ENCODE measurements around the gene EXOC7.

The EXOC7 gene

DNA sequence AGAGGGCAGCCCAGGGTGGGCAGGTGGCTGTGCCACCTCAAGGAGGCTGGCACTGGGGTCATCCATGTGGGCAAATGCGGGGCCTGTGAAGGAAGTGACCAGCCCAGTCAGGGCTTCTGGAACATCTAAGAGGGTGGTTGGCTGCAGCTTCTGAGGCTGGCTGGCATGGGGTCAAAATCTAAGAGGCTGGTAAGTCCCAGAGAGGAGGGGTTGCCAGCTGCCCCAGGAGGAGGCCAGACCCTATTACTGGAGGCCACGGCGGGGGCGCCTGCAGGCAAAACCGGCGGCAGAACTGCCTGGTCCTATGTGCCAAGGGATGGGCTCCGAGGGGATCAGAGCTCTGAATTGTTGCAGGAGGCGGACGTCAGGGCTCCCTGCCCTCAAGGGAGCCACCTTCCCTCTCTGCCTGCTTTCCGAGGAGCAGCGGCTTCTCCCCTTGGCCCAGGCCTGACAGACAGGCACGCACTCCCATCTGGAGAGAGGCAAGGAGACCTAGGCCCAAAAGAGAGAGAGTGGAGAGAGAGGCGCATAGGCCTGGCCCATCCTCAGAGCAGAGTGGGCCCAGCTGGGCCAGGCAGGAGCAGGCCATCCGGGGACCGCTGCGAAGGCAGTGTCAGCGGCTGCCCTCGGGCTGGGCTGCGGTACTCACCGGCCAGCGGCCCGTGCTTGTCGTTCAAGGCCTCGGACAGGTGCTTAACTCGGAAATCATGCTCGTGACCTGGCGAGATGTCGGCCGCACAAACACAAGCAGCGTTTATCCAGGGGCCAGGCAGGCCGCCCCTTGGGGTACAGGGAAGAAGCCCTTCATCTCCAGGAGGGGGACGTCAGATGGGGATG, 13.7 kb downstream of the EXOC7 start:
- H3K4me3 Mint-ChIP-seq = no peak overlapping the region
- H3K4me1 Mint-ChIP-seq (ENCODE audit: low read depth) = no peaks in the 10 kb centered on the region
- intact Hi-C loops (cut with micrococcal nuclease) = no loop called here
- H3K36me3 Mint-ChIP-seq (ENCODE audit: low read depth) = peaks cover 100% of the 10 kb centered on the region
- no peaks in the 10 kb centered on the region for H3K9me3 Mint-ChIP-seq
- H3K27me3 Mint-ChIP-seq = no peaks in the 10 kb centered on the region
- H3K27ac Mint-ChIP-seq = no peak overlapping the region

DNA sequence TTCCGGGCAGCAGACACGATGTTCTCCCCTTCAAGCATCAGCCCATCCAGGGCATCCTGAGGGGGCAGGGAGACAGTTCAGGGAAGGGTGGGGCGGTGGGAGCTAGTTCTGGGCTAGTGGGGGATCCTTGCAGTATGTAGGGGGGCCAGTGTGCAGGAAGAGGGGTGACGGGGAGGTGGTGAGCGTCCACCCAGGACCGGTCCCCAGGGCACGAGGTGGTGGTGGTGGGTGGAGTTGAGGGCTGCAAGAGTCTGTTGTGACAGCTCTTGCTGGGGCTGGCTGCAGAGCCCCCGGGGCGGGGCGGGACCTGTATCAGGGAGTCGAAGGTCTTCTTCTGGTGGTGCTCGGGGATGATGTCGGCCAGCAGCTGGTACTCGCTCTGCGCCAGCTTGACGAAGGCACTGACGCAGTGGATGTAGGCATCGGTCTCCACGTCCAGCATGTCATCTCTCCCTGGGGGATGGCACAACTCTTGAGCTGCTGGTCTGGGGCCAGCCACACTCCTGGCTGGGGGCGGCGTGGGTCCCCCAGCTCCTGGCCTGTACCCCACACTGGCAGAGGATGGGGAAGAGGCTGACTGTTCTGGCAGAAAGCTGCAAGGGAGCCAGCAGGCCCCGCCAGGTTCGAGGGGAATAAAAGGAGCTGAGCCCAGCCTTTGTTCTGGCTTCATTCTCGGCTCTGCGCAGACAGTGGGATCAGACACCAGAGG, 14.6 kb downstream of the EXOC7 start:
- no peaks in the 10 kb centered on the region for H3K4me1 Mint-ChIP-seq (ENCODE audit: low read depth)
- H3K27ac Mint-ChIP-seq = no peak overlapping the region
- H3K9me3 Mint-ChIP-seq = no peaks in the 10 kb centered on the region
- H3K4me3 Mint-ChIP-seq = no peak overlapping the region
- H3K36me3 Mint-ChIP-seq (ENCODE audit: low read depth) = peaks cover 100% of the 10 kb centered on the region
- intact Hi-C loops (cut with micrococcal nuclease) = no loop called here
- no peaks in the 10 kb centered on the region for H3K27me3 Mint-ChIP-seq

GRCh38 chr17:76088041-76088867, 15.3 kb downstream of the EXOC7 start:
- no peaks in the 10 kb centered on the region for H3K4me1 Mint-ChIP-seq (ENCODE audit: low read depth)
- H3K36me3 Mint-ChIP-seq (ENCODE audit: low read depth) = peaks cover 100% of the 10 kb centered on the region
- intact Hi-C loops (cut with micrococcal nuclease) = no loop called here

DNA sequence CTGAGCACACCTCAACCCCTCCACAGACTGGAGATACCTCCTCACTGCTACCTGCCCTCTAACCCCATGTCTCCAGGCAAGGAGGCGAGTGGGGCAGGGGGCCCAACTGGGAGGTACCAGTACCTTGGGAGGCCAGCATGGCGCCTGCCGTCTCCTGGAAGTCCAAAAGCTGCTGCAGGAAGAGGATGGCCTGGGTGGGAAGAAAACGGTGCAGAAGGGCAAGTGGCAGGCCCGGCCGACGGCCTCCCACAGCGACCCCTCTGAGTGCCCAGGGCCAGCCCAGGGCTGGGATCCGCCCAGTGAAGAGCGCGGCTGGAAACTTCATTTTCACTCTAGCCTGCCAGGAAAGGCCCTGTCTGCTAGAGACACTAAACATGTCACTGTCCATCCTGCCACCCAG, 16.1 kb downstream of the EXOC7 start:
- H3K27ac Mint-ChIP-seq = no peak overlapping the region
- H3K36me3 Mint-ChIP-seq (ENCODE audit: low read depth) = peaks cover 100% of the 10 kb centered on the region
- intact Hi-C loops (cut with micrococcal nuclease) = no loop called here
- no peaks in the 10 kb centered on the region for H3K27me3 Mint-ChIP-seq
- no peaks in the 10 kb centered on the region for H3K4me1 Mint-ChIP-seq (ENCODE audit: low read depth)
- H3K4me3 Mint-ChIP-seq = no peak overlapping the region
- no peaks in the 10 kb centered on the region for H3K9me3 Mint-ChIP-seq

More at GRCh38 chr17:76088041-76088867, 15.3 kb downstream of the EXOC7 start:
- H3K27me3 Mint-ChIP-seq = no peaks in the 10 kb centered on the region
- no peak overlapping the region for H3K27ac Mint-ChIP-seq
- no peaks in the 10 kb centered on the region for H3K9me3 Mint-ChIP-seq
- H3K4me3 Mint-ChIP-seq = no peak overlapping the region

- peaks cover 5% of the 10 kb centered on the region for H3K27me3 Mint-ChIP-seq
- no peak overlapping the region for H3K27ac Mint-ChIP-seq
- no peak overlapping the region for H3K4me3 Mint-ChIP-seq
- H3K4me1 Mint-ChIP-seq (ENCODE audit: low read depth) = no peaks in the 10 kb centered on the region
- H3K9me3 Mint-ChIP-seq = no peaks in the 10 kb centered on the region
- intact Hi-C loops (cut with micrococcal nuclease) = no loop called here
- peaks cover 93% of the 10 kb centered on the region for H3K36me3 Mint-ChIP-seq (ENCODE audit: low read depth)
Observed at GRCh38 chr17:76086384-76086783, 17.2 kb downstream of the EXOC7 start.

GRCh38 chr17:76085731-76086366, 17.7 kb downstream of the EXOC7 start:
- H3K27ac Mint-ChIP-seq = no peak overlapping the region
- H3K27me3 Mint-ChIP-seq = peaks cover 9% of the 10 kb centered on the region
- H3K36me3 Mint-ChIP-seq (ENCODE audit: low read depth) = peaks cover 87% of the 10 kb centered on the region
- no peaks in the 10 kb centered on the region for H3K4me1 Mint-ChIP-seq (ENCODE audit: low read depth)
- H3K9me3 Mint-ChIP-seq = no peaks in the 10 kb centered on the region
- H3K4me3 Mint-ChIP-seq = no peak overlapping the region
- intact Hi-C loops (cut with micrococcal nuclease) = no loop called here

GRCh38 chr17:76085066-76085730, 18.4 kb downstream of the EXOC7 start:
- H3K9me3 Mint-ChIP-seq = no peaks in the 10 kb centered on the region
- intact Hi-C loops (cut with micrococcal nuclease) = no loop called here
- H3K27me3 Mint-ChIP-seq = peaks cover 16% of the 10 kb centered on the region
- no peak overlapping the region for H3K27ac Mint-ChIP-seq
- H3K36me3 Mint-ChIP-seq (ENCODE audit: low read depth) = peaks cover 81% of the 10 kb centered on the region
- no peak overlapping the region for H3K4me3 Mint-ChIP-seq
- no peaks in the 10 kb centered on the region for H3K4me1 Mint-ChIP-seq (ENCODE audit: low read depth)

- no peak overlapping the region for H3K27ac Mint-ChIP-seq
- peaks cover 65% of the 10 kb centered on the region for H3K36me3 Mint-ChIP-seq (ENCODE audit: low read depth)
- no peaks in the 10 kb centered on the region for H3K9me3 Mint-ChIP-seq
- no peak overlapping the region for H3K4me3 Mint-ChIP-seq
- peaks cover 31% of the 10 kb centered on the region for H3K27me3 Mint-ChIP-seq
- intact Hi-C loops (cut with micrococcal nuclease) = no loop called here
- H3K4me1 Mint-ChIP-seq (ENCODE audit: low read depth) = peaks cover 4% of the 10 kb centered on the region
Observed at GRCh38 chr17:76083536-76084182, 19.9 kb downstream of the EXOC7 start.

DNA sequence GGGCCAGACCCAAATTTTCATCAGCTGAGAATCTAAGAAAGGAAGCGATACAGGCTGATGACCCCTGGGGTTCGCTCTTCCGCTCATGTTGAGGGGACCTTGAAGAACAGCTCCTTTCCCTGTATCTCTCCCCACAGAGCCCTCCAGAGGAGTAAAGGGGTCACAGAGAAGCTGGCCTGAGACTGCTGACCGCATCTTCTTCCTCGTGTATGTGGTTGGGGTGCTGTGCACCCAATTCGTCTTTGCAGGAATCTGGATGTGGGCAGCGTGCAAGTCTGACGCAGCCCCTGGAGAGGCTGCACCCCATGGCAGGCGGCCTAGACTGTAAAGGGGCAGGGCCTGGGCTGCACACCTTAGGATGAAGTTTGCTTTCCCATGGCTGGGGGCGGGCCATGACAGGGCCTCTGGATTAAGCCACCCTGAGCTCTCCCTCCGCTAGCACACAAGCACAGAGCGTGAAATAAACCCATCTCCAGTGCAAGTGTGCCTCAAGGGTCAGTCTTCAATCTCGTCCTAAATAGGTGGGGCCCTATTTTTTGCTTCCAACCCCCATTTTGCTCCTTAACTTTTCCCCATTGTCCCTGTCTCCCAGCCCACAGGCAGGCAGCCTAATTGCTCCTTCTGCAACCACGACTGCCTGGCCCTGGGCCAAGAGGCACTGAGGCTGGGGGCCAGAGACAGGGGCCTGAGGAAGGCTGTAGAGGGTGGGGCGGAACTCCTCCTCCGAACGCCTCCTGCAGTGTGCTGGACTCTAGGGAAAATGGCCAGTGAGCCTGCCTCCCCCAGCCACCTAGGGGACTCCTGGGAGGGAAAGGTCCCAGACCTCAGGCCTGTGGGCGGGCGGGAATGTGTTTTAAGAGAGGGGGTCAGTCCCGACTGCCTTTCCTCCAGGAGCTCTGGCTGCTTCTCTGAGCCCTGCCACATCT, 21.0 kb downstream of the EXOC7 start:
- H3K27me3 Mint-ChIP-seq = peaks cover 42% of the 10 kb centered on the region
- intact Hi-C loops (cut with micrococcal nuclease) = no loop called here
- H3K9me3 Mint-ChIP-seq = no peaks in the 10 kb centered on the region
- H3K36me3 Mint-ChIP-seq (ENCODE audit: low read depth) = peaks cover 55% of the 10 kb centered on the region
- H3K27ac Mint-ChIP-seq = no peak overlapping the region
- H3K4me1 Mint-ChIP-seq (ENCODE audit: low read depth) = peaks cover 10% of the 10 kb centered on the region
- H3K4me3 Mint-ChIP-seq = no peak overlapping the region

DNA sequence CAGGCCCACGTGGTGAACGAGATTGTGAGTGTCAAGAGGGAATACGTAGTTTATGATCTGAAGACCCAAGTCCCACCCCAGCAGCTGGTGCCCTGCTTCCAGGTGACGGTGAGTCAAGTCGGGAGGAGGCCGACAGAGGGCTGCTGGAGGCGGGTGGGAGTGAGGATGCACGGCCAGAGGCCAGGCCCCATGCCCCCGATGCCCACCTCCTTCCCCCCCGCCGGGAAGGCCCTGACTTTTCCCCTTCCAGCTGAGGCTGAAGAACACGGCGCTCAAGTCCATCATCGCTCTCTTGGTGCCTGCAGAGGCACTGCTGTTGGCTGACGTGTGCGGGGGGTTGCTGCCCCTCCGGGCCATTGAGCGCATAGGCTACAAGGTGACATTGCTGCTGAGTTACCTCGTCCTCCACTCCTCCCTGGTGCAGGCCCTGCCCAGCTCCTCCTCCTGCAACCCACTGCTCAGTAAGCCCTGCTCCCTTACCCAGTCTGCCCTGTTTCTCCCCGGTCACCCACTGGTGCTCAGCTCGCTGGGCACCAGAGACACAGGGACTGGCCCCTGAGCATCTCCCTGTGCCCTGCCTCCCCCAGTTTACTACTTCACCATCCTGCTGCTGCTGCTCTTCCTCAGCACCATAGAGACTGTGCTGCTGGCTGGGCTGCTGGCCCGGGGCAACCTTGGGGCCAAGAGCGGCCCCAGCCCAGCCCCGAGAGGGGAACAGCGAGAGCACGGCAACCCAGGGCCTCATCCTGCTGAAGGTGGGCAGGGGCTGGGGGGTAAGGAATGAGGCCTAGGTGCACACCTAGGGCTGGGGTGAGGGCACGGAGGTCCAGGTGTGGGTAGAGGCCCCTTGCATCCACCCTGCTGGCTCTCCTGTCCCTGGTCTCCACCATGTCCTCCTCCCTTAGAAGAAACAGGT, 22.0 kb downstream of the EXOC7 start:
- Mint-ChIP-seq H3K27ac (no peak overlapping the region), H3K4me3 (no peak overlapping the region), H3K4me1 (ENCODE audit: low read depth) (peaks cover 20% of the 10 kb centered on the region), H3K27me3 (peaks cover 52% of the 10 kb centered on the region), H3K36me3 (ENCODE audit: low read depth) (peaks cover 44% of the 10 kb centered on the region), H3K9me3 (no peaks in the 10 kb centered on the region)
- intact Hi-C loops (cut with micrococcal nuclease) = no loop called here

GRCh38 chr17:76080768-76081287, 22.8 kb downstream of the EXOC7 start:
- H3K9me3 Mint-ChIP-seq = no peaks in the 10 kb centered on the region
- peaks cover 37% of the 10 kb centered on the region for H3K36me3 Mint-ChIP-seq (ENCODE audit: low read depth)
- intact Hi-C loops (cut with micrococcal nuclease) = no loop called here
- no peak overlapping the region for H3K27ac Mint-ChIP-seq
- peaks cover 27% of the 10 kb centered on the region for H3K4me1 Mint-ChIP-seq (ENCODE audit: low read depth)
- H3K4me3 Mint-ChIP-seq = no peak overlapping the region
- peaks cover 59% of the 10 kb centered on the region for H3K27me3 Mint-ChIP-seq
